GM12878 (cell line): ENCODE data around the gene REPS2. TPM values are rescaled to one million over a fixed set of nuclear protein-coding genes. Genes with fewer than 3 reads are reported as not detected.

Source experiments
- ATAC-seq: fragments of 200-7000 bp; cut with Tn5 transposase; 3 replicates; pipeline ENCODE4 v1.9.1; 2020; ENCODE audit warnings: mild to moderate bottlenecking, moderate library complexity
- BruUV-seq: library from RNA; stranded (reverse); fragments of 400-500 nt; replicated peaks from 2 replicates; lab custom pipeline; 2021; lab: Mats Ljungman, UMichigan
- CTCF ChIA-PET: fragments of 300-600 bp; sonication (Branson Sonifier 250); formaldehyde crosslinking; extraction: SDS; loops from one replicate; lab custom pipeline; 2021; ENCODE audit warnings: inconsistent platforms; lab: Yijun Ruan, JAX
- POLR2A ChIA-PET: fragments of 350-600 bp; formaldehyde crosslinking; extraction: SDS; loops from one replicate; lab custom pipeline; 2021; ENCODE audit warnings: inconsistent platforms; lab: Charles Lee
- RAD21 ChIA-PET: fragments of 300-600 bp; sonication (Branson Sonifier 250); formaldehyde crosslinking; loops from one replicate; lab custom pipeline; 2023; ENCODE audit warnings: antibody characterized with exemption; ENCODE audit not compliant: unreplicated experiment; lab: Charles Lee
- SMC1A ChIA-PET: fragments of 300-600 bp; sonication (Branson Sonifier 250); formaldehyde crosslinking; loops from one replicate; lab custom pipeline; 2023; ENCODE audit not compliant: unreplicated experiment, uncharacterized antibody; lab: Charles Lee
- DNase-seq: peaks from one replicate; pipeline ENCODE4 v3.0.0-alpha.2; 2011; ENCODE audit warnings: low read depth, low spot score
- FAIRE-seq: peaks from 3 replicates; lab custom pipeline; 2011; peaks lifted over from hg19 to GRCh38; lab: Jason Lieb, UNC
- H2AFZ ChIP-seq: 2 replicates; pipeline ENCODE4 v1.6.0; 2011; ENCODE audit warnings: low read depth, low read length, control low read depth; ENCODE audit not compliant: control insufficient read depth
- H3K27ac ChIP-seq: 2 replicates; pipeline ENCODE4 v1.5.1; 2011; ENCODE audit warnings: control low read depth; ENCODE audit not compliant: control insufficient read depth, insufficient read depth
- H3K27me3 ChIP-seq, 2 experiments: replicated peaks in 1 of 2; 2 replicates each; pipeline versions ENCODE4 v1.6.0 to v1.6.1; 2011; ENCODE audit warnings: low read length in 1 of 2; ENCODE audit not compliant: control insufficient read depth in 2 of 2, insufficient read depth in 2 of 2
- H3K36me3 ChIP-seq, 2 experiments: 2 replicates each; pipeline ENCODE4 v1.5.1; 2011; ENCODE audit warnings: low read length in 1 of 2; ENCODE audit not compliant: control insufficient read depth in 2 of 2, insufficient read depth in 2 of 2
- H3K4me1 ChIP-seq: 2 replicates; pipeline ENCODE4 v1.6.1; 2011; ENCODE audit warnings: mild to moderate bottlenecking, low read length, moderate library complexity, mixed read lengths; ENCODE audit not compliant: control insufficient read depth, insufficient read depth
- H3K4me2 ChIP-seq: 2 replicates; pipeline ENCODE4 v1.6.0; 2011; ENCODE audit warnings: control low read depth; ENCODE audit not compliant: control insufficient read depth, insufficient read depth
- H3K4me3 ChIP-seq: fragments of 200-600 bp; sonication (generic); 2 replicates; pipeline ENCODE4 v1.5.1; 2016
- H3K79me2 ChIP-seq: 2 replicates; pipeline ENCODE4 v1.6.0; 2011; ENCODE audit warnings: low read length; ENCODE audit not compliant: control insufficient read depth, insufficient read depth
- H3K9ac ChIP-seq: 2 replicates; pipeline ENCODE4 v1.8.0; 2011; ENCODE audit warnings: low read length, control low read depth, mixed read lengths; ENCODE audit not compliant: control insufficient read depth, insufficient read depth
- H3K9me3 ChIP-seq: replicated peaks from 3 replicates; pipeline ENCODE4 v1.5.1; 2011; ENCODE audit warnings: mild to moderate bottlenecking, low read length; ENCODE audit not compliant: control insufficient read depth, insufficient read depth
- H4K20me1 ChIP-seq: 2 replicates; pipeline ENCODE4 v1.6.0; 2011; ENCODE audit not compliant: control insufficient read depth, insufficient read depth
- ATF3 ChIP-seq: IDR thresholded peaks from 2 replicates; pipeline ENCODE4 v1.6.1; 2011; ENCODE audit warnings: low read depth, mild to moderate bottlenecking, low read length, moderate library complexity, borderline replicate concordance; ENCODE audit errors: extremely low read depth
- BCL3 ChIP-seq: IDR thresholded peaks from 2 replicates; pipeline ENCODE4 v1.6.1; 2011; ENCODE audit warnings: borderline replicate concordance, low read depth, mild to moderate bottlenecking, moderate library complexity, low read length; ENCODE audit not compliant: insufficient read depth, poor library complexity, severe bottlenecking
- CEBPZ ChIP-seq: fragments of 150-350 bp; IDR thresholded peaks from 2 replicates; pipeline ENCODE4 v1.6.1; 2016; ENCODE audit warnings: low read depth, low read length
- CHD1 ChIP-seq: IDR thresholded peaks from 2 replicates; pipeline ENCODE4 v1.6.1; 2012; ENCODE audit warnings: low read depth, low read length, improper control_type of control experiment
- EED ChIP-seq: sonication (generic); IDR thresholded peaks from 2 replicates; pipeline ENCODE4 v1.6.1; 2016; ENCODE audit warnings: antibody characterized with exemption, low read depth
- ELK1 ChIP-seq: IDR thresholded peaks from 2 replicates; pipeline ENCODE4 v1.6.1; 2012; ENCODE audit warnings: low read depth, low read length, improper control_type of control experiment
- ETV6 ChIP-seq, 2 experiments: fragments of 450-650 bp in 1 of 2; IDR thresholded peaks in 1 of 2; conservative IDR thresholded peaks in 1 of 2; 2 replicates each; pipeline ENCODE4 v1.6.1; 2014; ENCODE audit warnings: antibody characterized with exemption in 1 of 2, borderline replicate concordance in 1 of 2, low read depth in 1 of 2, mild to moderate bottlenecking in 1 of 2, moderate library complexity in 1 of 2
- FOS ChIP-seq: IDR thresholded peaks from 3 replicates; pipeline ENCODE4 v1.6.1; 2011; ENCODE audit warnings: borderline replicate concordance; ENCODE audit not compliant: insufficient read length; ENCODE audit errors: extremely low read depth
- FOXK2 ChIP-seq: fragments of 450-650 bp; IDR thresholded peaks from 2 replicates; pipeline ENCODE4 v1.6.1; 2017; ENCODE audit warnings: mild to moderate bottlenecking, moderate library complexity
- IKZF1 ChIP-seq: fragments of 450-650 bp; conservative IDR thresholded peaks from 2 replicates; pipeline ENCODE4 v1.6.1; 2017; ENCODE audit warnings: antibody characterized with exemption, mild to moderate bottlenecking
- IRF4 ChIP-seq: IDR thresholded peaks from 2 replicates; pipeline ENCODE4 v1.6.1; 2011; ENCODE audit warnings: low read depth, low read length
- NR2F1 ChIP-seq: fragments of 450-650 bp; conservative IDR thresholded peaks from 2 replicates; pipeline ENCODE4 v1.6.1; 2017; ENCODE audit warnings: mild to moderate bottlenecking
- RAD21 ChIP-seq: IDR thresholded peaks from 2 replicates; pipeline ENCODE4 v1.6.1; 2011; ENCODE audit warnings: mild to moderate bottlenecking, low read depth, low read length, moderate library complexity; ENCODE audit not compliant: insufficient read depth
- TAF1 ChIP-seq: IDR thresholded peaks from 2 replicates; pipeline ENCODE4 v1.6.1; 2011; ENCODE audit warnings: mild to moderate bottlenecking, low read depth, low read length, borderline replicate concordance
- ZZZ3 ChIP-seq: IDR thresholded peaks from 2 replicates; pipeline ENCODE4 v1.6.1; 2011; ENCODE audit warnings: low read depth; ENCODE audit not compliant: control insufficient read depth, insufficient read length
- WGBS: methylation state at CpG from one replicate; pipeline ENCODE4 v1.1.6; 2016; ENCODE audit warnings: low lambda C conversion rate; ENCODE audit not compliant: insufficient replicate concordance, insufficient coverage; ENCODE audit errors: missing lambda C conversion rate; 5-methylcytosine and 5-hydroxymethylcytosine counted together
- in situ Hi-C: fragments of 300-500 bp; cut with MboI; formaldehyde crosslinking; loops from 9 replicates; pipeline ENCODE4 v1.14.3; 2018; ENCODE audit warnings: mixed read lengths
- intact Hi-C: fragments of 100-400 bp; cut with micrococcal nuclease; formaldehyde crosslinking; loops from one replicate; pipeline ENCODE4 v1.14.2; 2022; ENCODE audit not compliant: unreplicated experiment
- polyA plus RNA-seq, 11 experiments: library from polyadenylated mRNA; depleted of rRNA in 4 of 11; unstranded in 6 of 11; stranded (reverse) in 5 of 11; fragments of >200 nt; fragmentation: Nextera tagmentation in 4 of 11; fragmentation: Illumina TruSeq in 1 of 11; extraction: Ambion mirVana in 4 of 11; extraction: Trizol in 1 of 11; gene quantifications; 1 replicate in 1 of 11; 2 replicates in 10 of 11; pipeline versions ENCODE4 v1.2.1 to v1.2.3, GENCODE V29; 2011 to 2016; ENCODE audit warnings: inconsistent platforms in 2 of 11, missing spikeins in 2 of 11, low read depth in 1 of 11
- total RNA-seq, 4 experiments: library from RNA; depleted of rRNA in 3 of 4; stranded (reverse); fragments of >200 nt in 3 of 4; fragmentation: Illumina TruSeq in 1 of 4; extraction: Trizol in 1 of 4; gene quantifications; 2 replicates each; pipeline versions ENCODE4 v1.2.1 to v1.2.3, GENCODE V29; 2013 to 2021

REPS2 gene
- total and polyA plus RNA-seq, 10 of the 15 experiments (the other 5 are each of a cell fraction or from before 2014, with no cell fraction given): 2.1 to 6.8 (median 3.9) TPM

GRCh38 chrX:16930392-16930791 lies 16.1 kb upstream of the REPS2 start (continued):
- TF ChIP-seq CHD1: no peak
- no peak for TF ChIP-seq CEBPZ
- TF ChIP-seq BCL3: no peak
- TF ChIP-seq ZZZ3: no peak
- TF ChIP-seq IKZF1: no peak
- no peak for TF ChIP-seq ETV6 (conservative IDR thresholded peaks at IDR 0.05 in 1 of 2, IDR thresholded peaks at IDR 0.05 in 1 of 2; ENCODE audit: borderline replicate concordance in 1 of 2, low read depth in 1 of 2)

- Histone ChIP-seq H3K79me2 (no peaks in the 10 kb centered on the region), H3K4me3 (no peak overlapping the region), H3K36me3 (no peaks in the 10 kb centered on the region), H3K27ac (no peak overlapping the region), H4K20me1 (no peaks in the 10 kb centered on the region), H3K4me2 (no peak overlapping the region), H2AFZ (no peak overlapping the region), H3K9me3 (no peaks in the 10 kb centered on the region; the same call in 2 of the 3 replicates), H3K4me1 (no peaks in the 10 kb centered on the region), H3K27me3 (no peaks in the 10 kb centered on the region; a peak in 1 of 4 replicates), H3K9ac (no peak overlapping the region)
- 5% methylated on average over 3 of the region's 3 CpGs for WGBS
- DNase-seq (no peak), ATAC-seq (no peak), FAIRE-seq (no peak)
- ChIA-PET RAD21 (no interaction called here), CTCF (no interaction called here), POLR2A (no interaction called here), SMC1A (interaction anchor here (1.3 kb wide), 1 partner anchor 28 kb away, joined by 5 read pairs; no protein-coding TSS in a partner anchor)
- in situ Hi-C loops (no loop called here), intact Hi-C loops (no loop called here)
- BruUV-seq: no TSS peak
- TF ChIP-seq RAD21: no peak
- TF ChIP-seq ELK1: no peak
- TF ChIP-seq ATF3: no peak
- TF ChIP-seq FOXK2: no peak
- TF ChIP-seq TAF1: no peak
- TF ChIP-seq EED: no peak
- TF ChIP-seq IRF4: no peak
- no peak for TF ChIP-seq NR2F1
- no peak for TF ChIP-seq FOS
Measured at GRCh38 chrX:16931371-16931770, 15.1 kb upstream of the REPS2 start.
